Caco-2 (cell line): Measurements from ENCODE around the gene PMM2. TPM values are rescaled to one million over a fixed set of nuclear protein-coding genes. Genes with fewer than 3 reads are reported as not detected.

Source experiments
- BruUV-seq: library from RNA; stranded (reverse); fragments of 400-500 nt; replicated peaks from 2 replicates; lab custom pipeline; 2021; lab: Mats Ljungman, UMichigan
- CTCF ChIA-PET: fragments of 300-600 bp; sonication (Branson Sonifier 250); formaldehyde crosslinking; loops from one replicate; lab custom pipeline; 2022; ENCODE audit warnings: antibody characterized with exemption; lab: Charles Lee
- POLR2A ChIA-PET: fragments of 300-600 bp; sonication (Branson Sonifier 250); formaldehyde crosslinking; loops from one replicate; lab custom pipeline; 2022; ENCODE audit warnings: antibody characterized with exemption; lab: Charles Lee
- DNase-seq, 2 experiments: peaks; one replicate each; pipeline versions ENCODE4 v3.0.0 to v3.0.0-alpha.2; 2020 to 2022
- H3K27me3 ChIP-seq: replicated peaks from 2 replicates; pipeline ENCODE4 v1.6.0; 2011; ENCODE audit warnings: low read length; ENCODE audit not compliant: control insufficient read depth, insufficient read depth
- H3K36me3 ChIP-seq: 2 replicates; pipeline ENCODE4 v1.5.1; 2011; ENCODE audit warnings: low read length; ENCODE audit not compliant: control insufficient read depth, insufficient read depth
- H3K4me1 ChIP-seq: fragments of 250-450 bp; sonication (Bioruptor Pico); 2 replicates; pipeline ENCODE4 v1.5.1; 2020; ENCODE audit warnings: mild to moderate bottlenecking
- H3K4me3 ChIP-seq: 2 replicates; pipeline ENCODE4 v1.5.1; 2011; ENCODE audit warnings: low read depth, mild to moderate bottlenecking, control low read depth, low read length
- H3K9me3 ChIP-seq: fragments of 250-450 bp; sonication (Bioruptor Pico); 2 replicates; pipeline ENCODE4 v1.5.1; 2020; ENCODE audit warnings: mild to moderate bottlenecking, moderate library complexity
- H3K27ac Mint-ChIP-seq: one replicate; pipeline ENCODE4 v1.8.0; 2022; ENCODE audit warnings: mixed read lengths; ENCODE audit not compliant: unreplicated experiment
- H3K27me3 Mint-ChIP-seq: one replicate; pipeline ENCODE4 v1.8.0; 2022; ENCODE audit warnings: mixed read lengths; ENCODE audit not compliant: insufficient read depth, unreplicated experiment
- H3K36me3 Mint-ChIP-seq: one replicate; pipeline ENCODE4 v1.8.0; 2022; ENCODE audit warnings: mild to moderate bottlenecking, mixed read lengths; ENCODE audit not compliant: insufficient read depth, unreplicated experiment
- H3K4me1 Mint-ChIP-seq: one replicate; pipeline ENCODE4 v1.8.0; 2022; ENCODE audit warnings: low read depth, mixed read lengths; ENCODE audit not compliant: unreplicated experiment
- H3K4me3 Mint-ChIP-seq: one replicate; pipeline ENCODE4 v1.8.0; 2022; ENCODE audit warnings: mild to moderate bottlenecking, moderate library complexity, mixed read lengths; ENCODE audit not compliant: unreplicated experiment
- H3K9me3 Mint-ChIP-seq: one replicate; pipeline ENCODE4 v1.8.0; 2022; ENCODE audit warnings: mixed read lengths; ENCODE audit not compliant: unreplicated experiment
- CTCF ChIP-seq, 2 experiments: fragments of 200-600 bp in 1 of 2; IDR thresholded peaks; 1 replicate in 1 of 2; 2 replicates in 1 of 2; pipeline versions ENCODE4 v1.5.1 to v1.8.0; 2011 to 2022; ENCODE audit warnings: antibody characterized with exemption in 1 of 2, control low read depth in 1 of 2, inconsistent platforms in 1 of 2, low read depth in 1 of 2, low read length in 1 of 2, mild to moderate bottlenecking in 1 of 2, moderate library complexity in 1 of 2; ENCODE audit not compliant: insufficient read depth in 1 of 2, severe bottlenecking in 1 of 2, unreplicated experiment in 1 of 2
- intact Hi-C: fragments of 100-400 bp; cut with micrococcal nuclease; formaldehyde crosslinking; loops from one replicate; pipeline ENCODE4 v1.10.0; 2022; ENCODE audit not compliant: unreplicated experiment
- total RNA-seq: library from RNA; stranded (reverse); gene quantifications from 2 replicates; pipeline ENCODE4 v1.2.3, GENCODE V29; 2022

The PMM2 gene
- total RNA-seq, 1 experiment from 2014 or later: 69.0 TPM

- no peak for TF ChIP-seq CTCF (IDR thresholded peaks at IDR 0.05; ENCODE audit: insufficient read depth in 1 of 2, low read depth in 1 of 2, low read length in 1 of 2, severe bottlenecking in 1 of 2, unreplicated experiment in 1 of 2)
- H3K27me3 Mint-ChIP-seq: no peaks in the 10 kb centered on the region
- intact Hi-C loops: loop anchor here (1.0 kb wide), 1 partner anchor 9 kb away; the partner anchor contains the start of gene CARHSP1
These were observed 80.9 kb downstream of the PMM2 start for GRCh38 chr16:8878523-8878911.

GRCh38 chr16:8880839-8881510 is 83.3 kb downstream of the PMM2 start:
- H3K36me3 Mint-ChIP-seq: peaks cover 44% of the 10 kb centered on the region
- intact Hi-C loops: loop anchor here (1.0 to 5.0 kb wide), 3 partner anchors 18 to 220 kb away; no protein-coding TSS in a partner anchor
- H3K9me3 ChIP-seq: no peaks in the 10 kb centered on the region
- peaks cover 29% of the 10 kb centered on the region for H3K4me1 Mint-ChIP-seq
- TF ChIP-seq CTCF (IDR thresholded peaks at IDR 0.05; ENCODE audit: insufficient read depth in 1 of 2, low read depth in 1 of 2, low read length in 1 of 2, severe bottlenecking in 1 of 2, unreplicated experiment in 1 of 2): no peak
- H3K4me3 ChIP-seq: no peak overlapping the region
- H3K36me3 ChIP-seq: no peaks in the 10 kb centered on the region
- H3K27me3 ChIP-seq: no peaks in the 10 kb centered on the region
- ChIA-PET POLR2A (interaction anchor here (1.0 kb wide), 1 partner anchor 18 kb away, joined by 3 read pairs; no protein-coding TSS in a partner anchor), CTCF (interaction anchor here (0.6 to 1.6 kb wide), 5 partner anchors 13 to 739 kb away, joined by 3 to 15 read pairs (median 7); partner anchors contain the start of gene CARHSP1)
- BruUV-seq: no TSS peak
- H3K4me3 Mint-ChIP-seq: no peak overlapping the region
- H3K4me1 ChIP-seq: peaks cover 27% of the 10 kb centered on the region
- H3K27me3 Mint-ChIP-seq: no peaks in the 10 kb centered on the region
- H3K9me3 Mint-ChIP-seq: no peaks in the 10 kb centered on the region
- DNase-seq: no peak
- H3K27ac Mint-ChIP-seq: no peak overlapping the region

More at GRCh38 chr16:8878523-8878911, 80.9 kb downstream of the PMM2 start:
- Histone ChIP-seq H3K4me3 (no peak overlapping the region), H3K27me3 (no peaks in the 10 kb centered on the region), H3K9me3 (no peaks in the 10 kb centered on the region), H3K4me1 (peaks cover 18% of the 10 kb centered on the region), H3K36me3 (no peaks in the 10 kb centered on the region)
- Mint-ChIP-seq H3K4me3 (no peak overlapping the region), H3K27ac (peak overlapping the region; percentile 60), H3K9me3 (no peaks in the 10 kb centered on the region), H3K36me3 (peaks cover 26% of the 10 kb centered on the region), H3K4me1 (peaks cover 18% of the 10 kb centered on the region)
- CTCF ChIA-PET: interaction anchor here (1.0 to 1.5 kb wide), 3 partner anchors 10 to 27 kb away, joined by 7 to 9 read pairs (median 8); partner anchors contain the start of gene CARHSP1
- no TSS peak for BruUV-seq
- POLR2A ChIA-PET: interaction anchor here (0.7 to 1.8 kb wide), 3 partner anchors 10 to 77 kb away, joined by 3 to 11 read pairs (median 4); partner anchors contain the start of gene CARHSP1
- peak; percentile 69 to 74 for DNase-seq

GRCh38 chr16:8882041-8882617 is 84.5 kb downstream of the PMM2 start, which contains the start of gene LITAFD:
LITAFD (plus strand) TSS chr16:8882351; CDS start chr16:8884356, 2,005 bp downstream.
- no peak within 1 kb of the TSS for H3K4me3 ChIP-seq
- BruUV-seq: no TSS peak
- no peak within 1 kb of the TSS for H3K4me3 Mint-ChIP-seq
- no peak for DNase-seq
- ChIA-PET CTCF (interaction anchor here (1.6 kb wide), 1 partner anchor 18 kb away, joined by 3 read pairs; no protein-coding TSS in a partner anchor), POLR2A (no interaction called here)
- H3K4me1 Mint-ChIP-seq: peaks cover 30% of the 10 kb centered on the region
- H3K36me3 Mint-ChIP-seq: peaks cover 50% of the 10 kb centered on the region
- H3K27me3 ChIP-seq: no peaks in the 10 kb centered on the region
- no peak for TF ChIP-seq CTCF (IDR thresholded peaks at IDR 0.05; ENCODE audit: insufficient read depth in 1 of 2, low read depth in 1 of 2, low read length in 1 of 2, severe bottlenecking in 1 of 2, unreplicated experiment in 1 of 2)
- H3K36me3 ChIP-seq: no peaks in the 10 kb centered on the region
- no peaks in the 10 kb centered on the region for H3K9me3 Mint-ChIP-seq
- no peak within 1 kb of the TSS for H3K27ac Mint-ChIP-seq
- no peaks in the 10 kb centered on the region for H3K9me3 ChIP-seq
- intact Hi-C loops: loop anchor here (5.0 kb wide), 1 partner anchor 90 kb away; no protein-coding TSS in a partner anchor
- peaks cover 27% of the 10 kb centered on the region for H3K4me1 ChIP-seq
- H3K27me3 Mint-ChIP-seq: no peaks in the 10 kb centered on the region
